Glutamatergic neuron (in vitro differentiated cells): ENCODE results near the gene NAV2. TPM values are rescaled to one million over a fixed set of nuclear protein-coding genes. Genes with fewer than 3 reads are reported as not detected.

Experiments
- DNase-seq: peaks from one replicate; pipeline ENCODE4 v3.0.0; 2022
- H3K27ac Mint-ChIP-seq: one replicate; pipeline ENCODE4 v1.8.0; 2020; ENCODE audit warnings: mild to moderate bottlenecking, mixed read lengths, inconsistent platforms; ENCODE audit not compliant: unreplicated experiment
- H3K27me3 Mint-ChIP-seq: one replicate; pipeline ENCODE4 v1.8.0; 2020; ENCODE audit warnings: mild to moderate bottlenecking, moderate library complexity, mixed read lengths, inconsistent platforms; ENCODE audit not compliant: unreplicated experiment
- H3K36me3 Mint-ChIP-seq: one replicate; pipeline ENCODE4 v1.8.0; 2020; ENCODE audit warnings: mild to moderate bottlenecking, mixed read lengths, inconsistent platforms; ENCODE audit not compliant: unreplicated experiment
- H3K4me1 Mint-ChIP-seq: one replicate; pipeline ENCODE4 v1.8.0; 2020; ENCODE audit warnings: mild to moderate bottlenecking, low read depth, mixed read lengths, inconsistent platforms; ENCODE audit not compliant: unreplicated experiment
- H3K4me3 Mint-ChIP-seq: one replicate; pipeline ENCODE4 v1.8.0; 2020; ENCODE audit warnings: mild to moderate bottlenecking, mixed read lengths, inconsistent platforms; ENCODE audit not compliant: unreplicated experiment
- H3K9me3 Mint-ChIP-seq: one replicate; pipeline ENCODE4 v1.8.0; 2020; ENCODE audit warnings: mild to moderate bottlenecking, moderate library complexity, mixed read lengths, inconsistent platforms; ENCODE audit not compliant: unreplicated experiment
- total RNA-seq: library from RNA; stranded (reverse); fragmentation: NEBNext Ultra II Directional; extraction: Animal tissue kit (Norgen Biotek cat#: 25700); gene quantifications from one replicate; pipeline ENCODE4 v1.2.1, GENCODE V29; 2021; ENCODE audit not compliant: unreplicated experiment
- TF ChIP-seq, protein P1 (sequence below): fragments of 200-600 bp; sonication (generic); IDR thresholded peaks from one replicate; pipeline ENCODE4 v1.5.0; 2021; ENCODE audit not compliant: partially characterized antibody, unreplicated experiment

The NAV2 gene
- total RNA-seq, 1 donor from 2014 or later, result 117 TPM

DNA sequence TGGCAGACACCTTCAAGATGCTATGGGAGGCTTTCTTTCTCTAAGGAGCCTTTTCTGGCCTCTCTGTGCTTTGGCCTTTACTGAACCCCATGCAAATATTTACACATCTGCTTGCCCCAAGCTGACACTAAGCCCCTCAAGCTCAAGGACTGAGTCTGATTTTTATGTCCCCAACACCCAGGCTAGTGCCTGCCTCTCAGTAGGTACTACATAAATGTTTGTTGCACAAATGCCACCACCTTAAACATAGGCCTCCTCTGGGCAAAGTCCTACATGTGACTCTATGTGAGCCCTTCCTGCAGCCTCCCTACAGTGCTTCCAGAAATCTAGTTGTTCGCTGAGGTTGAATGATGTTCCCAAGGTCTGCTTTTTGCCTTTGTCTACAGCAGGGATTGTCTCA lies 260.0 kb downstream of the NAV2 start:
- Mint-ChIP-seq H3K36me3 (no peaks in the 10 kb centered on the region), H3K9me3 (peaks cover 9% of the 10 kb centered on the region), H3K27me3 (peaks cover 7% of the 10 kb centered on the region), H3K4me3 (no peak overlapping the region), H3K27ac (no peak overlapping the region), H3K4me1 (peaks cover 15% of the 10 kb centered on the region)
- TF ChIP-seq, protein P1, sequence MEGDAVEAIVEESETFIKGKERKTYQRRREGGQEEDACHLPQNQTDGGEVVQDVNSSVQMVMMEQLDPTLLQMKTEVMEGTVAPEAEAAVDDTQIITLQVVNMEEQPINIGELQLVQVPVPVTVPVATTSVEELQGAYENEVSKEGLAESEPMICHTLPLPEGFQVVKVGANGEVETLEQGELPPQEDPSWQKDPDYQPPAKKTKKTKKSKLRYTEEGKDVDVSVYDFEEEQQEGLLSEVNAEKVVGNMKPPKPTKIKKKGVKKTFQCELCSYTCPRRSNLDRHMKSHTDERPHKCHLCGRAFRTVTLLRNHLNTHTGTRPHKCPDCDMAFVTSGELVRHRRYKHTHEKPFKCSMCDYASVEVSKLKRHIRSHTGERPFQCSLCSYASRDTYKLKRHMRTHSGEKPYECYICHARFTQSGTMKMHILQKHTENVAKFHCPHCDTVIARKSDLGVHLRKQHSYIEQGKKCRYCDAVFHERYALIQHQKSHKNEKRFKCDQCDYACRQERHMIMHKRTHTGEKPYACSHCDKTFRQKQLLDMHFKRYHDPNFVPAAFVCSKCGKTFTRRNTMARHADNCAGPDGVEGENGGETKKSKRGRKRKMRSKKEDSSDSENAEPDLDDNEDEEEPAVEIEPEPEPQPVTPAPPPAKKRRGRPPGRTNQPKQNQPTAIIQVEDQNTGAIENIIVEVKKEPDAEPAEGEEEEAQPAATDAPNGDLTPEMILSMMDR, result no peak
- no peak for DNase-seq

DNA sequence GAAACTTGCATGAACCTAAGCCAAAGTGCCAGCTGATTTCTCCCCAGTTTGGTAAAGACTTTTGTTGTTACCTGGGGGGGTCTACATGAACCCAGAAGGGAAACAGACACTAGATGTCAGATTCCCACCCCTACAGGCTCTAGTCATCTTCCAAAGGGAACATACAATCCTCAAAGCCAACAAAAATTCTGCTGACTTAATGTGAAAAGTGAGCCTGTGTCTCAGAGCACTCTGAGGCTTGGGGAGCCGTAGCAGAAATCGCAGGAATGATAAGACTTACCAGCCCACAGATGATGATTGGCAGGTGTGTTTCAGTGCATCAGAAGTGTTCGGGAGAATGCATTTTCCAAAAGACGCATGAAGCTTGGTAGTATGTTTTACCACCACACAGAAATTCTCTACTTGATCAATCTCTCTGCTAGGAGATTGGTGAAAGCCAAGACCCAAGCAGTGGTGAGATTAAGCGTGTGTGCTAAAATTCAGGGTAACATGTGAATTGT lies 260.5 kb downstream of the NAV2 start:
- H3K4me1 Mint-ChIP-seq, result peaks cover 15% of the 10 kb centered on the region
- TF ChIP-seq, protein P1, result no peak
- H3K9me3 Mint-ChIP-seq, result peaks cover 9% of the 10 kb centered on the region
- no peak overlapping the region for H3K4me3 Mint-ChIP-seq
- no peak for DNase-seq
- H3K27me3 Mint-ChIP-seq, result peaks cover 7% of the 10 kb centered on the region
- H3K27ac Mint-ChIP-seq, result no peak overlapping the region
- H3K36me3 Mint-ChIP-seq, result no peaks in the 10 kb centered on the region

DNA sequence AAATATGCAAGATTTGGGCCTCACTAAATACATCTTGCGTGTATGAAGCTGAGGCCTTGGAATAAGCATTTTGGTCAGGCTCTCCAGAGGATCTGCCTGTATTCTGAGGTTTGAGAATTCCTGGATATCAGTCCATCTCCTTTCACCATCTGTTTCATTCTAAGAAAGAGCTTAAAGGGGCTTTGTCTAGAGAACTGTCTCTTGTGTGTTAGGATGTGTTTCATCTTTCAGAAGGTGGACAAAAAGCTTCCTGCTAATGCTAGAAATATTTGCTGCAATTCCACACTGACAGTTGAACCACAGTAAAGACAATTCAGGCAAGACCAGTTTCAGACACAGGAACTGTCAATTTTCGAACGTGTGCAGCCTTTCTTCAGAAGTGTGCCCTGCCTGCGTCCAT lies 262.2 kb downstream of the NAV2 start:
- TF ChIP-seq, protein P1, result no peak
- Mint-ChIP-seq H3K27me3 (peaks cover 9% of the 10 kb centered on the region), H3K9me3 (peaks cover 9% of the 10 kb centered on the region), H3K4me1 (peaks cover 15% of the 10 kb centered on the region), H3K4me3 (no peak overlapping the region), H3K36me3 (no peaks in the 10 kb centered on the region), H3K27ac (no peak overlapping the region)
- DNase-seq, result no peak

DNA sequence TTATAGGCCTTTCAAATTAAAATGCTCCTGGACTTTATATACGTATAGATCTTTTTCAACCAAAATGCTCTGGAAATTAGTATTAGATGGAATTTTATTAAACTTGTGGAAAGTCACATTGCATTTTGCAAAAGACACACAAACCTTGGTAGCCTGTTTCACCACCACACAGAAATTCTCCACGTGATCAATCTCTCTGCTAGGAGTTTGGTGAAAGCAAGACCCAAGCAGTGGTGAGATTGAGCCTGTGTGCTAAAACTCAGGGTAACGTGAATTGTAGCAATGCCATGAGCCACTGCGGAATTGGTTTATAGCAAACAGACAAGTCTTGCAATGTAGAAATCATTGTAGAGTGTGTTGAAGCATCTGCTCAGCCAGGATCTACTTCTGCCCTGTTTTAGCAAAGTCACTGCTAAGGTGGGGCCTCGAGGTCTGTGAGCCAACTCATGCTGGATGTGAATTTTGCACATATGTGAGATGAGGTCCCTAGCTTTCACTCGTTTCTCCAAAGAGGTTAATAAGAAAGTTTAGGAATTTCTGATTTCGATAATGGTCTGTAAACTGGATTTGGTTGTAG lies 262.9 kb downstream of the NAV2 start:
- TF ChIP-seq, protein P1, result no peak
- Mint-ChIP-seq H3K4me1 (peaks cover 15% of the 10 kb centered on the region), H3K4me3 (no peak overlapping the region), H3K27me3 (peaks cover 9% of the 10 kb centered on the region), H3K27ac (no peak overlapping the region), H3K36me3 (no peaks in the 10 kb centered on the region), H3K9me3 (peaks cover 9% of the 10 kb centered on the region)
- DNase-seq, result no peak

DNA sequence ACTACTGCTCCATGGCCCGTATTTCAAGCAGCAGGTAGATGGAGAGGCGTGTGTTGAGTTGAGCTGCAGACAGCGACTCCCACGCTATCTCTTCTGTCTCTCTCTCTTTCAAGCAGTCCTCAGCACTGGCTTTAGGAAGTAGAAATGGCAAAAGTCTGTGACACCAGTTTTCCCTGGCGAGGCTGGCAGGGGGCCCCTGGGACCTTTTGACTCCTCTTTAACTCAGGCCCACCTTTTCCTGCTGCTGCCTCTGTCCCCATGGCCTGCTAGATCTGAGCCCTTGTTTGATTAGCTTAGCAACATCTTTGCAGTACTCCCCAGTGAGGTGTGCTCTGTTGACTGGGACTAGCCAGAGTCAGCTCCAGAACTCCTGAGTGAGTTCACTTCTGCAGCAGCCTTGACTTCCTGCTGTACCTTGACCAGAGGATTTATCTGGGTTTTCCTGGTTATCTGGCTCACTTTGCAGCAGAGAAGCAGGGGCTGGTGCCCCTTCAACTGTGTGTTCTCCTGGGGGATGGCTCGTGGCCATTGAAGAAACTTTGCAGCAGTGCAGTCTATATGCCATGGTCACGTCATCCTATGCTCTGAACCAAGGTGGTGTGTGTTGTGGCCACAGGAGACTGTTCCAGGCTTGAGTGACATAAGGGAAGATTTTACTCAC lies 263.8 kb downstream of the NAV2 start:
- Mint-ChIP-seq H3K36me3 (no peaks in the 10 kb centered on the region), H3K4me1 (peaks cover 15% of the 10 kb centered on the region), H3K27ac (no peak overlapping the region), H3K4me3 (no peak overlapping the region), H3K27me3 (peaks cover 9% of the 10 kb centered on the region), H3K9me3 (peaks cover 10% of the 10 kb centered on the region)
- TF ChIP-seq, protein P1, result no peak
- DNase-seq, result no peak
